Ammon's horn (tissue), 1 donor: Measurements from ENCODE around the gene AGMAT.

ENCODE experiments used
- DNase-seq: peaks from one replicate; pipeline ENCODE4 v3.0.0-alpha.2; 2016; ENCODE audit warnings: low spot score

Gene AGMAT

DNA sequence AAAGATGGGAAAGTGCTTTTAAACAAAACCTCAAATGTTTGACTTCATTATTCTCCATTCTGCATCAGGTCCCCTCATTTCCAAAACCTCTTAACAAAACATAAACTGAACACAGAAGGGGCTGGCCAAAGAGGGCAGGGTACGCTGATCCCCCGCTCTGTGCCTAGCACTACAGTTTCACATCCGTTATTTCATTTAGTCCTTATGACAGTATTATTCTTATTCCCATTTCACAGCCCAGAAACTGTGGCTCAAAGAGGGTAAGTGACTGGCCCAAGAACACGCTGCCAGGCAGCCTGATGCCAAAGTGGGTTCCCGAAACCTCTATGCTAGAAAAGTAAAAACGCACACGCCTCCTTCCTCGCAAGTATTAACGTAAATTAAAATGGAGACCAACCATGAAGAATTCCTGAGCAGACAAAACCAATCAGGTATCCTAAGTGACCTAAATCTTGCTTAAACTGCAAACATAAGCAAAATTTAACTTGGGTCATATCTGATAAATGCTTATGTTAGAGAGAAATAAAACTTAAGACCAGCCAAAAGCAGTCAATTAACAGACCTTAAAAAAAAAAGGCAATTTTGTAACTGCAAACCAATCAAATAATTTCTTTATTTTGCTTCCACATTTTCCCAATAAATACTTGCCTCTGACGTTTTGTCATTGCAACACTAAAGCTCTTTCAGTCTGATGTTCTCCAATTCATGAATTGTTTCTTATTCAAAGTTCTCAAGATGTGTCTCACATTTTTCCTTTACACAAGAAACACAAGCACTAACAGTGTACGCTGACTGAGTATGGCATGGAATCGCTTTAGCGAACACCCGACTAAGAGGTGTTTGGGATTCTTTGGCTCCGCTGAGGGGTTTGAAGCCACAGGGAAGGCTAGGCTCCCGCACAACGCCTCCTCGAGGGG is 61.5 kb downstream of the AGMAT start:
- DNase-seq, result no peak

- DNase-seq, result no peak
Measured at GRCh38 chr1:15522551-15522950, 62.3 kb downstream of the AGMAT start.
